Activated T-cell treated with anti-CD3 and anti-CD28 coated beads, Interleukin-2, amount 50 U/mL, for 4 hours (primary cell): ENCODE results near the gene PTGDR. TPM values are rescaled to one million over a fixed set of nuclear protein-coding genes. Genes with fewer than 3 reads are reported as not detected.

ENCODE experiments used
- ATAC-seq, 2 donors: fragments of 200-7000 bp; cut with Tn5 transposase; one replicate each; pipeline ENCODE4 v1.10.0; 2021
- DNase-seq: peaks from one replicate; pipeline ENCODE4 v3.0.0-alpha.2; 2020
- H3K27me3 Mint-ChIP-seq: one replicate; pipeline ENCODE4 v1.8.0; 2021; ENCODE audit warnings: low read depth, mixed read lengths
- H3K36me3 Mint-ChIP-seq: one replicate; pipeline ENCODE4 v1.8.0; 2022; ENCODE audit warnings: mixed read lengths; ENCODE audit not compliant: insufficient read depth
- H3K4me1 Mint-ChIP-seq: one replicate; pipeline ENCODE4 v1.8.0; 2021; ENCODE audit warnings: low read depth, mixed read lengths
- H3K4me3 Mint-ChIP-seq: one replicate; pipeline ENCODE4 v1.8.0; 2021; ENCODE audit warnings: mild to moderate bottlenecking, moderate library complexity, mixed read lengths
- H3K9me3 Mint-ChIP-seq: one replicate; pipeline ENCODE4 v1.8.0; 2021; ENCODE audit warnings: mixed read lengths
- total RNA-seq, 3 donors: library from RNA; stranded (reverse); gene quantifications; one replicate each; pipeline ENCODE4 v1.2.1, GENCODE V29; 2021

The PTGDR gene
- total RNA-seq, 3 donors from 2014 or later: 0.18 to 0.32 (median 0.30) TPM

GRCh38 chr14:52248057-52248456, 19.4 kb upstream of the PTGDR start:
- Mint-ChIP-seq H3K4me1 (peaks cover 21% of the 10 kb centered on the region), H3K9me3 (peaks cover 4% of the 10 kb centered on the region), H3K36me3 (peaks cover 4% of the 10 kb centered on the region), H3K4me3 (peak overlapping the region; percentile 5), H3K27me3 (no peaks in the 10 kb centered on the region)
- ATAC-seq (no peak), DNase-seq (no peak)

GRCh38 chr14:52251724-52252123, 15.8 kb upstream of the PTGDR start:
- no peak for ATAC-seq
- no peak for DNase-seq
- peaks cover 5% of the 10 kb centered on the region for H3K27me3 Mint-ChIP-seq
- H3K9me3 Mint-ChIP-seq: peaks cover 4% of the 10 kb centered on the region
- no peak overlapping the region for H3K4me3 Mint-ChIP-seq
- peaks cover 20% of the 10 kb centered on the region for H3K4me1 Mint-ChIP-seq
- H3K36me3 Mint-ChIP-seq: peaks cover 2% of the 10 kb centered on the region

GRCh38 chr14:52253503-52253902, 14.0 kb upstream of the PTGDR start:
- Mint-ChIP-seq H3K36me3 (no peaks in the 10 kb centered on the region), H3K9me3 (peaks cover 4% of the 10 kb centered on the region), H3K4me1 (peaks cover 6% of the 10 kb centered on the region), H3K4me3 (no peak overlapping the region), H3K27me3 (peaks cover 5% of the 10 kb centered on the region)
- DNase-seq: no peak
- ATAC-seq: no peak

- Mint-ChIP-seq H3K4me1 (peaks cover 6% of the 10 kb centered on the region), H3K36me3 (no peaks in the 10 kb centered on the region), H3K27me3 (peaks cover 5% of the 10 kb centered on the region), H3K4me3 (no peak overlapping the region), H3K9me3 (peaks cover 4% of the 10 kb centered on the region)
- no peak for ATAC-seq
- DNase-seq: no peak
Observed at GRCh38 chr14:52254086-52254485, 13.4 kb upstream of the PTGDR start.

GRCh38 chr14:52258783-52259182, 8.7 kb upstream of the PTGDR start:
- Mint-ChIP-seq H3K27me3 (peaks cover 7% of the 10 kb centered on the region), H3K4me1 (peaks cover 14% of the 10 kb centered on the region), H3K9me3 (no peaks in the 10 kb centered on the region), H3K4me3 (no peak overlapping the region), H3K36me3 (no peaks in the 10 kb centered on the region)
- ATAC-seq (no peak), DNase-seq (no peak)

GRCh38 chr14:52259434-52259833, 8.1 kb upstream of the PTGDR start:
- ATAC-seq: no peak
- Mint-ChIP-seq H3K4me3 (no peak overlapping the region), H3K27me3 (peaks cover 5% of the 10 kb centered on the region)

GRCh38 chr14:52262600-52262999, 4.9 kb upstream of the PTGDR start:
- DNase-seq: no peak
- Mint-ChIP-seq H3K4me1 (peaks cover 41% of the 10 kb centered on the region), H3K9me3 (no peaks in the 10 kb centered on the region), H3K4me3 (no peak overlapping the region), H3K27me3 (peaks cover 10% of the 10 kb centered on the region), H3K36me3 (no peaks in the 10 kb centered on the region)
- no peak for ATAC-seq

More at GRCh38 chr14:52259434-52259833, 8.1 kb upstream of the PTGDR start:
- Mint-ChIP-seq H3K36me3 (no peaks in the 10 kb centered on the region), H3K9me3 (no peaks in the 10 kb centered on the region), H3K4me1 (peaks cover 14% of the 10 kb centered on the region)
- DNase-seq: no peak

- no peak for ATAC-seq
Observed at GRCh38 chr14:52263190-52263589, 4.3 kb upstream of the PTGDR start.

GRCh38 chr14:52265253-52265652, 2.2 kb upstream of the PTGDR start:
- ATAC-seq (no peak), DNase-seq (no peak)
- Mint-ChIP-seq H3K27me3 (peaks cover 28% of the 10 kb centered on the region), H3K9me3 (no peaks in the 10 kb centered on the region), H3K4me1 (peaks cover 45% of the 10 kb centered on the region), H3K4me3 (no peak overlapping the region), H3K36me3 (no peaks in the 10 kb centered on the region)

More at GRCh38 chr14:52263190-52263589, 4.3 kb upstream of the PTGDR start:
- Mint-ChIP-seq H3K36me3 (no peaks in the 10 kb centered on the region), H3K9me3 (no peaks in the 10 kb centered on the region), H3K27me3 (peaks cover 13% of the 10 kb centered on the region), H3K4me1 (peaks cover 45% of the 10 kb centered on the region), H3K4me3 (no peak overlapping the region)
- DNase-seq: no peak

- H3K27me3 Mint-ChIP-seq: peaks cover 26% of the 10 kb centered on the region
Observed at GRCh38 chr14:52266179-52266578, 1.3 kb upstream of the PTGDR start.

GRCh38 chr14:52266782-52267181, 716 bp upstream of the PTGDR start:
- no peak for DNase-seq
- ATAC-seq: no peak
- Mint-ChIP-seq H3K36me3 (no peaks in the 10 kb centered on the region), H3K9me3 (no peaks in the 10 kb centered on the region), H3K27me3 (peaks cover 26% of the 10 kb centered on the region), H3K4me1 (peaks cover 53% of the 10 kb centered on the region), H3K4me3 (peak overlapping the region; percentile 92)

More at GRCh38 chr14:52266179-52266578, 1.3 kb upstream of the PTGDR start:
- no peaks in the 10 kb centered on the region for H3K9me3 Mint-ChIP-seq
- H3K4me3 Mint-ChIP-seq: no peak overlapping the region
- ATAC-seq (no peak), DNase-seq (no peak)
- peaks cover 50% of the 10 kb centered on the region for H3K4me1 Mint-ChIP-seq
- no peaks in the 10 kb centered on the region for H3K36me3 Mint-ChIP-seq

- H3K36me3 Mint-ChIP-seq: no peaks in the 10 kb centered on the region
- H3K4me1 Mint-ChIP-seq: peaks cover 60% of the 10 kb centered on the region
- DNase-seq (no peak), ATAC-seq (peak; percentile 64 to 69)
- H3K4me3 Mint-ChIP-seq: peak overlapping the region; percentile 92
- no peaks in the 10 kb centered on the region for H3K9me3 Mint-ChIP-seq
- peaks cover 26% of the 10 kb centered on the region for H3K27me3 Mint-ChIP-seq
Observed at GRCh38 chr14:52268279-52269061, 972 bp downstream of the PTGDR start.

- Mint-ChIP-seq H3K36me3 (no peaks in the 10 kb centered on the region), H3K4me3 (peak overlapping the region; percentile 92), H3K4me1 (peaks cover 63% of the 10 kb centered on the region), H3K9me3 (no peaks in the 10 kb centered on the region), H3K27me3 (peaks cover 26% of the 10 kb centered on the region)
- DNase-seq (no peak), ATAC-seq (no peak)
Observed at GRCh38 chr14:52269100-52269499, 1.6 kb downstream of the PTGDR start.

GRCh38 chr14:52269982-52270381, 2.5 kb downstream of the PTGDR start:
- H3K4me1 Mint-ChIP-seq: peaks cover 62% of the 10 kb centered on the region
- H3K4me3 Mint-ChIP-seq: peak overlapping the region; percentile 92
- no peaks in the 10 kb centered on the region for H3K36me3 Mint-ChIP-seq
- H3K27me3 Mint-ChIP-seq: peaks cover 26% of the 10 kb centered on the region
- DNase-seq (no peak), ATAC-seq (no peak)
- H3K9me3 Mint-ChIP-seq: no peaks in the 10 kb centered on the region

- Mint-ChIP-seq H3K4me1 (peaks cover 48% of the 10 kb centered on the region), H3K9me3 (no peaks in the 10 kb centered on the region), H3K27me3 (peaks cover 26% of the 10 kb centered on the region), H3K36me3 (peaks cover 2% of the 10 kb centered on the region), H3K4me3 (peak overlapping the region; percentile 31)
- no peak for ATAC-seq
- DNase-seq: no peak
Observed at GRCh38 chr14:52271538-52271937, 4.0 kb downstream of the PTGDR start.
